HEK293 (cell line): ENCODE measurements around the gene FHAD1.
A peak's percentile ranks its signal among the peaks of the same experiment; 100 is the strongest.

ENCODE experiments used
- AEBP2 ChIP-seq: fragments of 450-650 bp; formaldehyde crosslinking; IDR thresholded peaks from 2 replicates; pipeline ENCODE4 v1.5.1; 2016; ENCODE audit warnings: missing biosample characterization, missing genetic modification characterization, borderline replicate concordance
- CTCF ChIP-seq: fragments of 450-650 bp; formaldehyde crosslinking; IDR thresholded peaks from 2 replicates; pipeline ENCODE4 v1.5.1; 2016; ENCODE audit warnings: missing biosample characterization, missing genetic modification characterization
- HOXD13 ChIP-seq: sonication (generic); formaldehyde crosslinking; IDR thresholded peaks from 2 replicates; pipeline ENCODE4 v1.8.0; 2022; ENCODE audit warnings: missing genetic modification reagents, borderline replicate concordance
- MYNN ChIP-seq: fragments of 450-650 bp; formaldehyde crosslinking; IDR thresholded peaks from 2 replicates; pipeline ENCODE4 v1.5.1; 2016; ENCODE audit warnings: missing biosample characterization, missing genetic modification characterization, borderline replicate concordance
- PBX3 ChIP-seq: sonication (generic); formaldehyde crosslinking; IDR thresholded peaks from 2 replicates; pipeline ENCODE4 v1.8.1; 2022; ENCODE audit warnings: mild to moderate bottlenecking, moderate library complexity, missing genetic modification reagents
- SP2 ChIP-seq: fragments of 450-650 bp; formaldehyde crosslinking; IDR thresholded peaks from 2 replicates; pipeline ENCODE4 v1.5.1; 2016; ENCODE audit warnings: missing biosample characterization, missing genetic modification characterization
- YY1 ChIP-seq: fragments of 450-650 bp; formaldehyde crosslinking; IDR thresholded peaks from 2 replicates; pipeline ENCODE4 v1.5.1; 2018; ENCODE audit warnings: missing biosample characterization, missing genetic modification characterization
- ZBTB20 ChIP-seq: fragments of 450-650 bp; formaldehyde crosslinking; IDR thresholded peaks from 2 replicates; pipeline ENCODE4 v1.5.1; 2016; ENCODE audit warnings: missing biosample characterization, missing genetic modification characterization
- ZBTB7A ChIP-seq: fragments of 450-650 bp; formaldehyde crosslinking; IDR thresholded peaks from 2 replicates; pipeline ENCODE4 v1.5.1; 2016; ENCODE audit warnings: low read depth, missing biosample characterization, missing genetic modification characterization
- ZBTB8A ChIP-seq: fragments of 450-650 bp; formaldehyde crosslinking; IDR thresholded peaks from 2 replicates; pipeline ENCODE4 v1.5.1; 2016; ENCODE audit warnings: missing biosample characterization, missing genetic modification characterization
- ZEB2 ChIP-seq: fragments of 450-650 bp; formaldehyde crosslinking; IDR thresholded peaks from 2 replicates; pipeline ENCODE4 v1.5.1; 2016; ENCODE audit warnings: missing biosample characterization, missing genetic modification characterization
- ZFHX2 ChIP-seq: fragments of 450-650 bp; formaldehyde crosslinking; conservative IDR thresholded peaks from 2 replicates; pipeline ENCODE4 v1.5.1; 2016; ENCODE audit warnings: missing biosample characterization, missing genetic modification characterization
- ZFP41 ChIP-seq: fragments of 450-650 bp; formaldehyde crosslinking; IDR thresholded peaks from 2 replicates; pipeline ENCODE4 v1.5.1; 2016; ENCODE audit warnings: missing biosample characterization, missing genetic modification characterization, borderline replicate concordance
- ZIC2 ChIP-seq: fragments of 450-650 bp; formaldehyde crosslinking; IDR thresholded peaks from 2 replicates; pipeline ENCODE4 v1.5.1; 2016; ENCODE audit warnings: missing biosample characterization, missing genetic modification characterization
- ZNF138 ChIP-seq: fragments of 450-650 bp; formaldehyde crosslinking; IDR thresholded peaks from 2 replicates; pipeline ENCODE4 v1.5.1; 2016; ENCODE audit warnings: missing biosample characterization, missing genetic modification characterization, borderline replicate concordance
- ZNF174 ChIP-seq: fragments of 450-650 bp; formaldehyde crosslinking; IDR thresholded peaks from 2 replicates; pipeline ENCODE4 v1.5.0; 2017; ENCODE audit warnings: missing biosample characterization, mild to moderate bottlenecking, missing genetic modification characterization
- ZNF175 ChIP-seq: fragments of 450-650 bp; formaldehyde crosslinking; IDR thresholded peaks from 2 replicates; pipeline ENCODE4 v1.5.1; 2016; ENCODE audit warnings: missing biosample characterization, missing genetic modification characterization
- ZNF324 ChIP-seq: fragments of 450-650 bp; formaldehyde crosslinking; IDR thresholded peaks from 2 replicates; pipeline ENCODE4 v1.5.1; 2016; ENCODE audit warnings: missing biosample characterization, missing genetic modification characterization
- ZNF473 ChIP-seq: fragments of 450-650 bp; formaldehyde crosslinking; IDR thresholded peaks from 2 replicates; pipeline ENCODE4 v1.5.1; 2017; ENCODE audit warnings: missing biosample characterization, missing genetic modification characterization
- ZNF518A ChIP-seq: fragments of 450-650 bp; formaldehyde crosslinking; conservative IDR thresholded peaks from 2 replicates; pipeline ENCODE4 v1.5.1; 2016; ENCODE audit warnings: low read depth, missing biosample characterization, missing genetic modification characterization
- ZNF580 ChIP-seq: fragments of 450-650 bp; formaldehyde crosslinking; IDR thresholded peaks from 2 replicates; pipeline ENCODE4 v1.5.1; 2016; ENCODE audit warnings: missing biosample characterization, missing genetic modification characterization
- ZNF596 ChIP-seq: fragments of 450-650 bp; IDR thresholded peaks from 2 replicates; pipeline ENCODE4 v1.5.0; 2018; ENCODE audit warnings: missing biosample characterization, mild to moderate bottlenecking, missing genetic modification characterization, moderate library complexity
- ZNF600 ChIP-seq: fragments of 450-650 bp; formaldehyde crosslinking; IDR thresholded peaks from 2 replicates; pipeline ENCODE4 v1.5.1; 2016; ENCODE audit warnings: missing biosample characterization, missing genetic modification characterization
- ZNF639 ChIP-seq: fragments of 450-650 bp; formaldehyde crosslinking; IDR thresholded peaks from 2 replicates; pipeline ENCODE4 v1.5.1; 2016; ENCODE audit warnings: missing biosample characterization, missing genetic modification characterization
- ZSCAN18 ChIP-seq: fragments of 450-650 bp; formaldehyde crosslinking; IDR thresholded peaks from 2 replicates; pipeline ENCODE4 v1.5.1; 2016; ENCODE audit warnings: missing biosample characterization, missing genetic modification characterization
- ZXDB ChIP-seq: fragments of 450-650 bp; formaldehyde crosslinking; IDR thresholded peaks from 2 replicates; pipeline ENCODE4 v1.5.1; 2016; ENCODE audit warnings: missing biosample characterization, missing genetic modification characterization

Gene FHAD1

GRCh38 chr1:15352128-15352957 is 105.3 kb downstream of the FHAD1 start (continued):
- no peak for TF ChIP-seq ZNF639 (tag by site-specific recombination)
- TF ChIP-seq PBX3: no peak
- TF ChIP-seq ZFHX2 (tag by site-specific recombination): no peak
- TF ChIP-seq ZNF518A (tag by site-specific recombination): peak; percentile 48
- TF ChIP-seq HOXD13: no peak
- TF ChIP-seq CTCF: no peak
- TF ChIP-seq ZEB2: no peak
- no peak for TF ChIP-seq AEBP2 (tag by site-specific recombination)
- no peak for TF ChIP-seq YY1 (tag by site-specific recombination)
- no peak for TF ChIP-seq ZXDB (tag by site-specific recombination)
- no peak for TF ChIP-seq ZNF175 (tag by site-specific recombination)
- TF ChIP-seq ZFP41 (tag by site-specific recombination): no peak
- no peak for TF ChIP-seq MYNN
- TF ChIP-seq ZNF473: no peak
- no peak for TF ChIP-seq ZSCAN18
- no peak for TF ChIP-seq ZNF138 (tag by site-specific recombination)
- no peak for TF ChIP-seq ZBTB7A (tag by site-specific recombination)
- peak; percentile 71 for TF ChIP-seq ZIC2
- TF ChIP-seq ZNF596 (tag by site-specific recombination): no peak
- no peak for TF ChIP-seq ZBTB8A
- no peak for TF ChIP-seq ZNF580 (tag by site-specific recombination)
- peak; percentile 82 for TF ChIP-seq ZNF600
- no peak for TF ChIP-seq SP2
- TF ChIP-seq ZBTB20 (tag by site-specific recombination): no peak
- TF ChIP-seq ZNF324 (tag by site-specific recombination): no peak
- TF ChIP-seq ZNF174: no peak
